GM21723 (cell line): ENCODE data around the gene EPB41L2.
"Not testable (repeated sequence)": the region's sequence is repeated elsewhere in the genome, so short reads cannot be mapped to it uniquely, and the experiment has no call there.

Source experiments
- ATAC-seq: cut with Tn5 transposase; IDR thresholded peaks from one replicate; pipeline ENCODE4 v1.9.1; 2021; ENCODE audit warnings: mild to moderate bottlenecking, moderate library complexity; ENCODE audit not compliant: unreplicated experiment

EPB41L2 gene

GRCh38 chr6:131005439-131006016 lies 57.5 kb downstream of the EPB41L2 start:
- no peak for ATAC-seq

GRCh38 chr6:131004936-131005335 lies 58.1 kb downstream of the EPB41L2 start:
- no peak for ATAC-seq

GRCh38 chr6:131004387-131004755 lies 58.7 kb downstream of the EPB41L2 start:
- no peak for ATAC-seq

- ATAC-seq = no peak
These were observed 59.3 kb downstream of the EPB41L2 start for GRCh38 chr6:131003488-131004386.

GRCh38 chr6:131002661-131002980 lies 60.4 kb downstream of the EPB41L2 start:
- ATAC-seq = no peak

GRCh38 chr6:131001945-131002660 lies 60.9 kb downstream of the EPB41L2 start:
- no peak for ATAC-seq

- ATAC-seq = no peak
These were observed 61.8 kb downstream of the EPB41L2 start for GRCh38 chr6:131001111-131001736.

GRCh38 chr6:131000544-131000943 lies 62.5 kb downstream of the EPB41L2 start:
- ATAC-seq = no peak

- no peak for ATAC-seq
These were observed 65.8 kb downstream of the EPB41L2 start for GRCh38 chr6:130997061-130997753.

GRCh38 chr6:130996635-130997034 lies 66.4 kb downstream of the EPB41L2 start:
- ATAC-seq = no peak

GRCh38 chr6:130995783-130996447 lies 67.1 kb downstream of the EPB41L2 start:
- ATAC-seq = no peak

GRCh38 chr6:130994319-130995097 lies 68.5 kb downstream of the EPB41L2 start:
- no peak for ATAC-seq

GRCh38 chr6:130993292-130993765 lies 69.7 kb downstream of the EPB41L2 start:
- ATAC-seq = no peak

- ATAC-seq = no peak
These were observed 71.5 kb downstream of the EPB41L2 start for GRCh38 chr6:130991422-130992137.

GRCh38 chr6:130987539-130987938 lies 75.5 kb downstream of the EPB41L2 start:
- ATAC-seq = not testable (repeated sequence)

- no peak for ATAC-seq
These were observed 77.9 kb downstream of the EPB41L2 start for GRCh38 chr6:130985115-130985514.

- no peak for ATAC-seq
These were observed 80.0 kb downstream of the EPB41L2 start for GRCh38 chr6:130982941-130983456.

- no peak for ATAC-seq
These were observed 80.9 kb downstream of the EPB41L2 start for GRCh38 chr6:130982135-130982534.

- ATAC-seq = no peak
These were observed 81.6 kb downstream of the EPB41L2 start for GRCh38 chr6:130981409-130981808.
